Hematopoietic multipotent progenitor cell treated with erythropoietin and hydrocortisone succinate and interleukin-3 and kit ligand, for 17 days (in vitro differentiated cells): ENCODE data around the gene NAGK.

Experiments used
- DNase-seq: peaks from one replicate; pipeline ENCODE4 v3.0.0-alpha.2; 2015; ENCODE audit warnings: low spot score

Gene NAGK

GRCh38 chr2:71108091-71108490, 39.6 kb downstream of the NAGK start:
- no peak for DNase-seq

GRCh38 chr2:71113843-71114242, 45.4 kb downstream of the NAGK start:
- no peak for DNase-seq

GRCh38 chr2:71117063-71117462, 48.6 kb downstream of the NAGK start:
- no peak for DNase-seq

GRCh38 chr2:71120195-71120594, 51.7 kb downstream of the NAGK start:
- DNase-seq = no peak

GRCh38 chr2:71121479-71121878, 53.0 kb downstream of the NAGK start:
- DNase-seq = no peak

GRCh38 chr2:71122387-71123298, 54.2 kb downstream of the NAGK start:
- DNase-seq = peak; percentile 19

GRCh38 chr2:71125506-71126294, 57.3 kb downstream of the NAGK start:
- DNase-seq = no peak

- DNase-seq = no peak
Measured at GRCh38 chr2:71126957-71127356, 58.5 kb downstream of the NAGK start.
